Central memory CD8-positive, alpha-beta T cell (primary cell): Measurements from ENCODE around the gene MUSTN1.

ENCODE experiments used
- ATAC-seq: fragments of 150-1000 bp; cut with Tn5 transposase; replicated peaks from 2 replicates; pipeline ENCODE4 v1.10.0; 2022; ENCODE audit warnings: mild to moderate bottlenecking, moderate FRiP score, moderate number of reproducible peaks; ENCODE audit not compliant: poor library complexity, severe bottlenecking; ENCODE audit errors: extremely low read depth
- DNase-seq, 2 donors: peaks; one replicate each; pipeline ENCODE4 v3.0.0; 2021; ENCODE audit warnings: low spot score in 2 of 2
- H3K27ac Mint-ChIP-seq: one replicate; pipeline ENCODE4 v1.8.0; 2022; ENCODE audit warnings: low read depth, mild to moderate bottlenecking, moderate library complexity, mixed read lengths
- H3K27me3 Mint-ChIP-seq: one replicate; pipeline ENCODE4 v1.8.0; 2022; ENCODE audit warnings: mixed read lengths
- H3K36me3 Mint-ChIP-seq: one replicate; pipeline ENCODE4 v1.8.0; 2022; ENCODE audit warnings: mild to moderate bottlenecking, moderate library complexity, mixed read lengths; ENCODE audit not compliant: insufficient read depth
- H3K4me1 Mint-ChIP-seq: one replicate; pipeline ENCODE4 v1.8.0; 2022; ENCODE audit warnings: mixed read lengths
- H3K4me3 Mint-ChIP-seq: one replicate; pipeline ENCODE4 v1.8.0; 2022; ENCODE audit warnings: mild to moderate bottlenecking, moderate library complexity, mixed read lengths
- H3K9me3 Mint-ChIP-seq: one replicate; pipeline ENCODE4 v1.8.0; 2022; ENCODE audit warnings: mixed read lengths

MUSTN1 gene

DNA sequence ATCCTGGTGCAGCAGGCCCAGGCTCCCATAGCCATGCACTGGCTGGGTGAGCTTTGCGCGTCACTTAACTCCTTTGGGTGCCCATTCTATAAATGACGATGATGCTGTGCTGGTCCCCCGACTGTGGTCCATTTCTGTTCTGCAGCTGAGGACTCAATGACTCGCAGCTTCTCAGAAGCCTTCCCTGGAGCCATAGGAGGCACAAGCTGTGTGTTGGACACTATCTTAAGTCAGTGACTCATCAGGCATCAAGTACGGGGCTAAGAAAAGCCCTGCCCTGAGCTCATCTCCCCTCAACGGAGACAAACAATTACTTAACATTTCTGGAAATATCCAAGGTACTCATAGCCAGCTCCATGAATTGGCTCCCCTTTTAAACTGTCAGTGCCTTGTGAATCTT, 13.8 kb upstream of the MUSTN1 start:
- Mint-ChIP-seq H3K27me3 (no peaks in the 10 kb centered on the region), H3K27ac (no peak overlapping the region), H3K4me1 (no peaks in the 10 kb centered on the region), H3K9me3 (no peaks in the 10 kb centered on the region), H3K36me3 (peaks cover 14% of the 10 kb centered on the region), H3K4me3 (no peak overlapping the region)
- ATAC-seq (no peak), DNase-seq (no peak)

GRCh38 chr3:52847726-52848125, 12.9 kb upstream of the MUSTN1 start:
- Mint-ChIP-seq H3K4me1 (no peaks in the 10 kb centered on the region), H3K27me3 (no peaks in the 10 kb centered on the region), H3K36me3 (peaks cover 12% of the 10 kb centered on the region), H3K27ac (no peak overlapping the region), H3K9me3 (no peaks in the 10 kb centered on the region), H3K4me3 (no peak overlapping the region)
- DNase-seq (no peak), ATAC-seq (no peak)

DNA sequence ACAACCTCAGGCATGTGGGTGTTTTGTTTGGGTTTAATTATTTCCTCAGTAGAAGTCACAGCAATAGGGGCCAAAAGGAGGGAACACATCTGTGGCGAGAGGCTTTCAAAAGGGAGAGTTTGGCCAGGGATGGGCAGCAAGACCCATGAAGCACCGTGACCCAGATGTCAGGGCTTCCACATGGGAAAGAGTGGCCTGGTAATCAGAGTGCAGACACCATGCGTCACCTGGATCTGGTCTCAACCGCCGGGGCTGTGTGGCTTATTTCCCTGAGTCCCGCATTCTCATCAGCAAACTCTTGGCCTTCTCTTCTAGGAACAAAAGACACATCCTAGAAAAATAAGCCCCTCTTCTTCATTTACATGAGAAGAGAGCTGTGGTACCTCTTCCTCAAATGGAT, 12.4 kb upstream of the MUSTN1 start:
- ATAC-seq (no peak), DNase-seq (no peak)
- H3K9me3 Mint-ChIP-seq, result no peaks in the 10 kb centered on the region
- H3K36me3 Mint-ChIP-seq, result peaks cover 11% of the 10 kb centered on the region
- H3K4me1 Mint-ChIP-seq, result no peaks in the 10 kb centered on the region
- no peaks in the 10 kb centered on the region for H3K27me3 Mint-ChIP-seq
- H3K27ac Mint-ChIP-seq, result no peak overlapping the region
- H3K4me3 Mint-ChIP-seq, result no peak overlapping the region

GRCh38 chr3:52846432-52846965, 11.7 kb upstream of the MUSTN1 start:
- H3K4me1 Mint-ChIP-seq, result no peaks in the 10 kb centered on the region
- DNase-seq (no peak), ATAC-seq (no peak)
- H3K4me3 Mint-ChIP-seq, result no peak overlapping the region
- H3K36me3 Mint-ChIP-seq, result peaks cover 11% of the 10 kb centered on the region
- H3K9me3 Mint-ChIP-seq, result no peaks in the 10 kb centered on the region
- no peak overlapping the region for H3K27ac Mint-ChIP-seq
- H3K27me3 Mint-ChIP-seq, result no peaks in the 10 kb centered on the region

- Mint-ChIP-seq H3K4me1 (no peaks in the 10 kb centered on the region), H3K9me3 (no peaks in the 10 kb centered on the region), H3K27ac (no peak overlapping the region), H3K4me3 (no peak overlapping the region), H3K27me3 (no peaks in the 10 kb centered on the region), H3K36me3 (peaks cover 10% of the 10 kb centered on the region)
- DNase-seq, result no peak
- ATAC-seq, result no peak
These were observed 11.0 kb upstream of the MUSTN1 start for GRCh38 chr3:52845691-52846431.

- H3K27ac Mint-ChIP-seq, result no peak overlapping the region
- DNase-seq, result no peak
- H3K27me3 Mint-ChIP-seq, result no peaks in the 10 kb centered on the region
- peaks cover 3% of the 10 kb centered on the region for H3K4me1 Mint-ChIP-seq
- ATAC-seq, result no peak
- H3K36me3 Mint-ChIP-seq, result peaks cover 10% of the 10 kb centered on the region
- H3K4me3 Mint-ChIP-seq, result no peak overlapping the region
- no peaks in the 10 kb centered on the region for H3K9me3 Mint-ChIP-seq
These were observed 10.3 kb upstream of the MUSTN1 start for GRCh38 chr3:52845157-52845556.

DNA sequence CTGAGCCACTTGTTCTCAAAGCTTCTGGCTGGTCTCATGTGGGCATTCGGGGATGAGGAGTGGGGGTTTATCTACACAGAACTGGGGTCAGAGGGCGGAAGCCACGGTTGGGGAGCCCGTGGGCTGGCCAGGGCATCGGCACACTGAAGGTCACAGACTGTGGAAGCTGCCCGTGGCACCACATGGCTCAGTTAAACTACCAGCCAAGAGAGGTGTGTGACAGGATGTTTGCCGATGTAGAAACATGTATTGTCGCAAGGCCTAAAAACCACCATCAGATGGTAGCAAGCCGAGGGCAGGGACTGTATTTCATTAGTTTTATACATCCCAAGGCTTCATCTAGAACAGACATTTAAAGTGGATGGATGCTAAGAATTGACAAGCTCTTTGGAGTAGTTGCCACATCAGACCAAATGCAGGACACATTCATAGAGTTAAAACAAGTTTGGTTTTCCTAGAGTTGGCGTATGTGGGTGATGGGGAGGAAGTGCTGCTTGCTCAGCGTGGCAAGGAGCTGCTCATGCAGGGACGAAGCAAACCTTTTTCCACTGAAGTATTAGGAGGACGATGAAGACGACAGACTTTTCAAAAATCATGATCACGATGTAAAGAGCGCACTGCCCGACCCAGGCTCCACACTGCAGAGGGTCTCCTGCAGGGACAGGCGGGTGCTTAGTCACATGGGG, 9.6 kb upstream of the MUSTN1 start:
- H3K36me3 Mint-ChIP-seq, result peaks cover 14% of the 10 kb centered on the region
- DNase-seq (no peak), ATAC-seq (no peak)
- peaks cover 10% of the 10 kb centered on the region for H3K4me1 Mint-ChIP-seq
- no peak overlapping the region for H3K27ac Mint-ChIP-seq
- no peaks in the 10 kb centered on the region for H3K9me3 Mint-ChIP-seq
- H3K27me3 Mint-ChIP-seq, result no peaks in the 10 kb centered on the region
- no peak overlapping the region for H3K4me3 Mint-ChIP-seq

DNA sequence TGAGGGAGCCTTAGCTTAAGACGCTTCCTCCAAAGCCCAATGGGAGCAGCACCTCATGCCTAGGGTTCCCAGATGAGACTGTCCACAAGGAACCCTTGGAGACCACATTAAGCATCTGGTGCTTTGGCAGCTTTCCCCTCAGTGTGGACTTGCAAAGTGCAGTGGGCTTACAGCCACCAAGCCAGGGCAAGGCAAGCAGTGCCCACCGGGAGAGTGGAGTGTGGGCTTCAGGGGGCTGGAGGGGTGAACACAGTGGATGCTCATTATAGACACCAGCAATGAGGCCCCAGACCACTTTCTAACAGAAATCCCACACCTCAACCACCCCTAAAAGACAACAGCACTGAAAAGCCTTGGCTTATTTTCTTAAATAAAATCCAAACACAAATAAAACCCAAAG, 9.1 kb upstream of the MUSTN1 start:
- H3K27me3 Mint-ChIP-seq, result no peaks in the 10 kb centered on the region
- DNase-seq (no peak), ATAC-seq (no peak)
- H3K4me1 Mint-ChIP-seq, result peaks cover 16% of the 10 kb centered on the region
- no peak overlapping the region for H3K4me3 Mint-ChIP-seq
- peaks cover 14% of the 10 kb centered on the region for H3K36me3 Mint-ChIP-seq
- H3K9me3 Mint-ChIP-seq, result no peaks in the 10 kb centered on the region
- no peak overlapping the region for H3K27ac Mint-ChIP-seq

DNA sequence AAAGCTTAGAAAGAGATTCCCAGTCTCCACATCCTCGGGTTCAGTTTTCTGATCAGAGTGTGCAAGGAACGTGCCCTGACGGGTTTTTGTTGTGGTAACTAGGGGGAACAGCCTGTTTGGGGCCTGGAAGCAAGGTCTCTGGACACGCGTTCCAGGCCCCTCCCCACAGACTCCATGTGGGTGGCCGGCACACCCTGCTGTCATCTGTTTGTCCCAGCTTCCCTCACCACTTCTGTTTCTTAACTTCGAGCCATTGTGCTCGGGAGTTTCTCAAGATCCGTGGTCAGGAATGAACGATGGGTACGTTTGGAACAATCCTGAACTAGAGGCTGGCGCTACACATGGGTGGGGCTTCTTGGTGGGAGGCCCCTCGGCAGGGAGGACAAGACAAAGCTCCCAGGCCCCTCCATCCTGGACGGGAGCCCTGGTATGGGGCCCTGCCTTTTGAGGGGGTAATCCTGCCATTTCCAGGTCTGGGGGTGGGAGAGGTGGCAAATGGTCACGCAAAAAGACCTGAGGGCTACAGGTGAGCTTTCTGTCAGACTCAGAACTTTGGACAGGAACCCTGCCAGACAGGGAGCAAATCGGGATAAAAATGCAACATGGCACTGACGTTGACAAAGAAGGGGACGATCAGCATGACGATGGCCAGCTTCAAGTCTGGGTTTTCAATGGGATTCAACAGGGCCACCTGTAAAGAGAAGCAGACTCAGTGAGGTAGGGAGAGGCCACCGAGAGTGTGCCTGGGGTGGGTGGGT, 8.5 kb upstream of the MUSTN1 start:
- no peak overlapping the region for H3K27ac Mint-ChIP-seq
- H3K27me3 Mint-ChIP-seq, result no peaks in the 10 kb centered on the region
- peaks cover 12% of the 10 kb centered on the region for H3K36me3 Mint-ChIP-seq
- DNase-seq, result no peak
- peaks cover 22% of the 10 kb centered on the region for H3K4me1 Mint-ChIP-seq
- H3K4me3 Mint-ChIP-seq, result no peak overlapping the region
- H3K9me3 Mint-ChIP-seq, result no peaks in the 10 kb centered on the region
- ATAC-seq, result no peak

- no peak for ATAC-seq
- H3K4me3 Mint-ChIP-seq, result no peak overlapping the region
- H3K27me3 Mint-ChIP-seq, result no peaks in the 10 kb centered on the region
- H3K36me3 Mint-ChIP-seq, result peaks cover 12% of the 10 kb centered on the region
- no peak for DNase-seq
- peaks cover 30% of the 10 kb centered on the region for H3K4me1 Mint-ChIP-seq
- H3K9me3 Mint-ChIP-seq, result no peaks in the 10 kb centered on the region
- no peak overlapping the region for H3K27ac Mint-ChIP-seq
These were observed 7.6 kb upstream of the MUSTN1 start for GRCh38 chr3:52842424-52842823.

- H3K27me3 Mint-ChIP-seq, result no peaks in the 10 kb centered on the region
- no peaks in the 10 kb centered on the region for H3K9me3 Mint-ChIP-seq
- peaks cover 12% of the 10 kb centered on the region for H3K36me3 Mint-ChIP-seq
- H3K4me3 Mint-ChIP-seq, result no peak overlapping the region
- no peak for ATAC-seq
- DNase-seq, result no peak
- peaks cover 32% of the 10 kb centered on the region for H3K4me1 Mint-ChIP-seq
- H3K27ac Mint-ChIP-seq, result no peak overlapping the region
These were observed 7.1 kb upstream of the MUSTN1 start for GRCh38 chr3:52841981-52842340.

DNA sequence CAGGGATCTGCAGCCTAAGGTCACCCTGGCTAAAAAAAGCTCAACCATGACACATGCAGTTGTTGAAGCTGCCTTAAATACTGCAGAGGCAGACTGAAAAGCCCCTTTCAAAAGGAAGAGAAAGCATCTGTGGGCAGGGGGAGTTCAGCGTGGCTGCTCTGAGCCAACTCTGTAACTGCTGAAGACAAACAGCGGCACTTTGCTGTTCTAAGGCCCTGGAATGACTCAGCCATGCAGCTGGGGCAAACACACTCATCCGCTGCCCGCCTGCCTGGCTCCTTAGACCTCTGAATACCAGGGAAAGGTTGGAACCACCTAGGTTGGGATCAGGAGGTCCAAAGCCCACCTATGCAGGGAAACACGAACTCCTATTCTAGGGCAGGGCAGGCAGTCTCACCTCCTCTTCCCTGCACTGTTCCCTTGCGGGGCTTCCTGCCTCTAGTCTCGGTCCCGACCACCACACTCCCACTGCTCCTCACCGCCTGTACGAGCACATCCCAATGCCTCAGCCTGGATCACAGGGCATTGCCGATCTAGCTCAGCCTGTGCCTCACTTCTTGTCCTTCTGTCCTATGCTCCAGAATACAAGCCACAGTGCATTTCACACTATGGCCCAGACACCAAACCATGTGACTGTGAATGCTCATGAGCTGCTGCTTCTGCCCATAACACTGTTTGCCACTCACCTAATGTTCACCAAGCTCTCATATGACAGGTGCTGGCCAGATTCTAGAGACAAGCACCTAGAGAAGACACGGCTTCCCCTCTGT, 6.6 kb upstream of the MUSTN1 start:
- DNase-seq (no peak), ATAC-seq (no peak)
- Mint-ChIP-seq H3K9me3 (no peaks in the 10 kb centered on the region), H3K27ac (no peak overlapping the region), H3K27me3 (no peaks in the 10 kb centered on the region), H3K4me3 (no peak overlapping the region), H3K36me3 (peaks cover 13% of the 10 kb centered on the region), H3K4me1 (peaks cover 38% of the 10 kb centered on the region)
